IPS-18c (cell line): ENCODE results near the gene KDM4B.
"Not testable (repeated sequence)": the region's sequence is repeated elsewhere in the genome, so short reads cannot be mapped to it uniquely, and the experiment has no call there.

Experiments used
- H3K4me3 ChIP-seq: 2 replicates; pipeline ENCODE4 v1.7.0; 2013; ENCODE audit warnings: low read depth, mild to moderate bottlenecking, low read length, moderate library complexity; ENCODE audit not compliant: insufficient read depth
- H3K9me3 ChIP-seq: one replicate; pipeline ENCODE4 v1.6.1; 2013; ENCODE audit warnings: mild to moderate bottlenecking, low read length, moderate library complexity; ENCODE audit not compliant: control insufficient read depth, insufficient read depth

Gene KDM4B

GRCh38 chr19:5018224-5019015 lies 49.5 kb downstream of the KDM4B start:
- no peaks in the 10 kb centered on the region for H3K9me3 ChIP-seq

DNA sequence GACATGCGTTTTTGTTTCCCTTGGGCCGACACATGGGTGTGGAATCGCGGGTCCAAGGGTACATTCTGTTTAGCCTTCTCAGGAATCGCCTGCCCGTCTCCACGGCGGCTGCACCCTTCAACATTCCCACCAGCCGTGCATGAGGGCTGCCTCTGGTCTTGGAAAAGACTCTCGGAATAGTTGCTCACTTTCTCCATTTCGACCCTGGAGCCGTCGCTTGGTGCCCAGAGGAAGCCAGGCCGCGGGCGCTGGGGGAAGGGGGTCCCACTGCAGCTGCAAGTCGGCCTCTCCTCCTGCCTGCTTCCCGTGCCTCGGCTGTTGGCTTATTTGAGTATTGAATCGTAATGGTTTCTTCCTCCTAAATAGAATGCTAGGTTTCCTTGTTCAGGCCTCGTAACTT lies 51.5 kb downstream of the KDM4B start:
- no peak overlapping the region for H3K4me3 ChIP-seq
- no peaks in the 10 kb centered on the region for H3K9me3 ChIP-seq

More at GRCh38 chr19:5018224-5019015, 49.5 kb downstream of the KDM4B start:
- no peak overlapping the region for H3K4me3 ChIP-seq

DNA sequence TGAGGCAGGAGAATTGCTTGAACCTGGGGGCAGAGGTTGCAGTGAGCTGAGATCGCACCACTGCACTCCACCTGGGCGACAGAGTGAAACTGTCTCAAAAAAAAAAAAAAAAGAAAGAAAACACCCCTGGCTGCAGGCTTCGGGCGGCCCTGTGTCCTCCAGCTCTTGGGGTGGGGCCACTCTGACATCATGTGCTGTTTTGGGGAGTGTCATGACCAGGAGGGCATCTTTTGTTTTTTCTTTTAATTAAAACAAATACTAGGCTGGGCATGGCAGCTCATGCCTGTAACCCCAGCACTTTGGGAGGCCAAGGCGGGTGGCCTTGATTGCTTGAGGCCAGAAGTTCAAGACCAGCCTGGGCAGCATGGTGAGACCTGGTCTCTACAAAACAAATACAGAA lies 52.1 kb downstream of the KDM4B start:
- no peaks in the 10 kb centered on the region for H3K9me3 ChIP-seq
- no peak overlapping the region for H3K4me3 ChIP-seq

DNA sequence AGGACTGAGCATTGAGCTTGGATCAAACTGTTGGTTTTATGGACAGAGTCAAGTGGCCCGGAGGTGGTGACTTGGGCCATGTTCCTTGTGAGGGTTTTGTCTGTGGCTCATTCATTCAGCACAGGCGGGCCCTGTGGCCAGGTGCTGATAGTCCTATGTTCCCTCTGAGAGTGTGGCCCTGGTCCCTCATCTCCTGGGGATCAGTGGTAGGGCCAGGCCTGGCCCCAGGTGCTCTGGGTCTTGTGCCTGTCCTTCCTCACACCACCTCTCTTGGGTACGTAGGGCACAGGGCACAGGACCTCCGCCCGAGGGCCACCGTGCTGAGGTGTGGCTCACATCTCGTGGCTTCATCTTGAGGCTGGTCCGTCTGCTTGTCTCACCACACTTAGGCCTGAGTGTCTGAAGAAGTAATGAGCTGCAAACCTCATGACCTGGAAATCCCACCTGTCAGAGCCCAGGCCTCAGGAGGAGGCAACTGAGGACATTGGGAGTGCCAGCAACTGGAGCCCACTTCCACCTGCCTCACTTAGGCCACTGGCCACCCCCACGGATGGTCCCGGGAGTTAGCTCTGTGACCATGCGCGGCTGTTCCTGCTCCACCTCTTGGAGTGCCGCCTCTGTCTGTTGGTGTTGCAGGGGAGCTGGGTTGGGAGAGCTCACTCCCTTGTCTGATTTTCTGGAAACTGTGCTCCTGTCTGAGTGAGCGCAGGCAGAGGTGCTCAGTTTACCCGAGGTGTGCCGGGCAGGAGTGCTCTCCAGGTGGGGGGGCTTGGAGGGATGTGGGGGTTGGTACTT lies 53.4 kb downstream of the KDM4B start:
- Histone ChIP-seq H3K4me3 (no peak overlapping the region), H3K9me3 (no peaks in the 10 kb centered on the region)

DNA sequence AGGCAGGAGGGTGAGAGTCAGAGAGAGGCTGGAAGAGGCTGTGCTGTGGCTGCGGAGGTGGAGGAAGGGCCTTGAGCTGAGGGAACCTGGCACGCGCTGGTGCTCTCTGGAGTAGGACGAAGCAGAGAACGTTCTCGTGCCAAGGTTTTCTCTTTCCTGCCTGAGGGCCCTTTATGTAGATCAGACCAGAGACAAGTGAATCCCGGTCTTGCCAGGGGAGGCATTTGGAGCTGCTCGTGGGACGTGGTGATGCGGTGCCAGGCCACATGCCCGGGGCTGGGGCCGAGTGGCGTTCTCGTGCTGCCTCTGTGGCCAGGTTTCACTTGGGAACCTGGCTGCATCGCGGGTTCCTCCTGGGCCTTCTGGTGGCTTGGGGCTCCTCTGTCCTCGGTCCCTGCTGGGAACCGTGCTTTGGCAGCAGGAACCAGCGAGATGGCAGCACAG lies 54.2 kb downstream of the KDM4B start:
- H3K4me3 ChIP-seq = no peak overlapping the region
- H3K9me3 ChIP-seq = no peaks in the 10 kb centered on the region

- no peak overlapping the region for H3K4me3 ChIP-seq
- no peaks in the 10 kb centered on the region for H3K9me3 ChIP-seq
Measured at GRCh38 chr19:5024282-5024681, 55.4 kb downstream of the KDM4B start.

- no peaks in the 10 kb centered on the region for H3K9me3 ChIP-seq
- no peak overlapping the region for H3K4me3 ChIP-seq
Measured at GRCh38 chr19:5025027-5025426, 56.1 kb downstream of the KDM4B start.

DNA sequence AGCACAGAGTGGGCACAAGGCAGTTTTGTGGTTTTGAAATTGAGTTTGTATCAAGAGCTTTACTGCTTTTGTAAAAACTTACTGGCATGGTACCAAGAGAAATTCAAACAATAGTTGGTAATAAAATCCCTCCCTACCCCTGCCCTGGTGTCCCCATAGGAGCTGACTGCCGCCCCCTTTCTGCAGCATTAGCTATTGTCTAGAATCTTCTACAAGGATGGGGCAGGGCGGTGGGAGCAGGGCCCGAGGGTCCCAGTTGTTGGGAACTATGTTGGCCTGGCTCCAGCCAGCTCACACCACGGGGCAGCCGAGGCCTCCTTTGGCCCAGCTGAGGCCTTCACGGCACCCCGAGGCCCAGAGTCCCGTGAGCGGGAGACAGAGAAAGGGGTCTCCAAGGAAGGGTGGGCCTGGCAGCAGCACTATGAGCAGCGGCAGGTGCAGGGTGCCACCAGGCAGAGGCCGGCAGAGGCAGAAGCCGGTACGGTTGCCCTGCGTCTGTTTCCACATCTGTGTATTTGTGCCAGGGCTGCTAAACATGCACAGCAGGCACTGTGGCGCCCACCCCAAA lies 57.9 kb downstream of the KDM4B start:
- Histone ChIP-seq H3K4me3 (no peak overlapping the region), H3K9me3 (no peaks in the 10 kb centered on the region)

GRCh38 chr19:5028229-5028886 lies 59.4 kb downstream of the KDM4B start:
- H3K9me3 ChIP-seq = no peaks in the 10 kb centered on the region
- no peak overlapping the region for H3K4me3 ChIP-seq

DNA sequence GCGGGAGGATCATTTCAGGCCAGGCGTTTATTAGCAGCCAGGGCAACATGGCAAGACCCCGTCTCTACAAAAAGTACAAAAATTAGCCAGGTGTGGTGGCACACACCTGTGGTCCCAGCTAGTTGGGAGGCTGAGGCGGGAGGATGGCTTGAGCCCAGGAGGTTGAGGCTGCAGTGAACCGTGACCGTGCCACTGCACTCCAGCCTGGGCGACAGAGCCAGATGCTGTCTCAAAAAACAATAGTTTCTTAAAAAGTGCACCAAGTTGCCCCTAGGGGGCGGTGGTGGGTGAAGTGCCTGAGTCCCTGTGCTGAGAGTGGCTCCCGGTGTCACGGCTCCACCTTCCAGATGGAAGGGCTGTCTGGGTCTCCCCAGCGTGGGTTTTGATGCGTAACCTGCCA lies 60.7 kb downstream of the KDM4B start:
- not testable (repeated sequence) for H3K9me3 ChIP-seq, H3K4me3 ChIP-seq

DNA sequence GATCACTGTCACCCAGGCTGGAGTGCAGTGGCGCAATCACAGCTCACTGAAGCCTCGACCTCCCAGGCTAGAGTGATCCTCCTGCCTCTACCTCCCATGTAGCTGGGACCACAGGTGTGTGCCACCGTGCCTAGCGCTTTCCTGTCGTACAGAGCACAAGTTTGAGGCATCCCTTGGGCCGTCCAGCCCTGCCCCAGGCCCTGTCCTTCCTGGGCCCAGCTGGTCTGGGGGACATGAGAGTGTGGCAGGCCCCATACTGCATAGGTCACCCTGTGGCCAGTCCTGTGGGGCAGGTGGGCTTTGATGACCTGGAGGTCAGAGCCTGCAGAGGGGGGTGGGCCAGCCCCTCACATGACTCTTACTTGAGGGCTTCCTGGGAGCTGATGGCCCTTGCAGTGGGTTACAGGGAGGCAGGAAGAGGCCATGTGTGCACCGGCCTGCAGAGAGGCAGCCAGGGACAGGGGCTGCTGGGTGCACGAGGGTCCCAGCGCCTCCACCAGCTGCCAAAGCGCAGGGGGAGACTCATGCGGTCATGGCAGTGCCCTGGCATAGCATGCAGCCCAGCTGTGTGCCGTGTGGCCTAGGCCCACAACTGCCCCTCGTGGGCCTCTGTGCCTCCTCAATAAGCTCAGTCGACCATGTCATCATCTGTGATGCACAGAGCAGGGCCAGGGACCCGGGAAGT lies 61.4 kb downstream of the KDM4B start:
- no peak overlapping the region for H3K4me3 ChIP-seq
- no peaks in the 10 kb centered on the region for H3K9me3 ChIP-seq

GRCh38 chr19:5030822-5031221 lies 61.9 kb downstream of the KDM4B start:
- H3K9me3 ChIP-seq = peaks cover 2% of the 10 kb centered on the region
- no peak overlapping the region for H3K4me3 ChIP-seq

GRCh38 chr19:5031231-5032100 lies 62.6 kb downstream of the KDM4B start:
- no peak overlapping the region for H3K4me3 ChIP-seq
- H3K9me3 ChIP-seq = peaks cover 2% of the 10 kb centered on the region

GRCh38 chr19:5032101-5032967 lies 63.4 kb downstream of the KDM4B start:
- Histone ChIP-seq H3K4me3 (no peak overlapping the region), H3K9me3 (peaks cover 2% of the 10 kb centered on the region)

- Histone ChIP-seq H3K9me3 (peaks cover 2% of the 10 kb centered on the region), H3K4me3 (no peak overlapping the region)
Measured at GRCh38 chr19:5035105-5035761, 66.3 kb downstream of the KDM4B start.
